NB4 (cell line): ENCODE results near the gene PAPSS1.

Source experiments
- DNase-seq: peaks from one replicate; pipeline ENCODE4 v3.0.0; 2010; ENCODE audit warnings: low read depth
- H3K4me3 ChIP-seq: one replicate; pipeline ENCODE4 v1.5.1; 2011; ENCODE audit warnings: mild to moderate bottlenecking, low read depth, low read length, moderate library complexity
- MYC ChIP-seq: IDR thresholded peaks from 2 replicates; pipeline ENCODE4 v1.6.1; 2011; ENCODE audit warnings: low read depth, low read length
- POLR2A ChIP-seq: IDR thresholded peaks from 2 replicates; pipeline ENCODE4 v1.6.1; 2011; ENCODE audit warnings: mild to moderate bottlenecking; ENCODE audit not compliant: insufficient read length; ENCODE audit errors: extremely low read depth
- TF ChIP-seq, protein P1 (sequence below): IDR thresholded peaks from one replicate; pipeline ENCODE4 v1.5.1; 2012; ENCODE audit warnings: low read depth, low read length
- TF ChIP-seq, protein P2 (sequence below): IDR thresholded peaks from 2 replicates; pipeline ENCODE4 v1.6.1; 2011; ENCODE audit warnings: low read depth, low read length

Gene PAPSS1

DNA sequence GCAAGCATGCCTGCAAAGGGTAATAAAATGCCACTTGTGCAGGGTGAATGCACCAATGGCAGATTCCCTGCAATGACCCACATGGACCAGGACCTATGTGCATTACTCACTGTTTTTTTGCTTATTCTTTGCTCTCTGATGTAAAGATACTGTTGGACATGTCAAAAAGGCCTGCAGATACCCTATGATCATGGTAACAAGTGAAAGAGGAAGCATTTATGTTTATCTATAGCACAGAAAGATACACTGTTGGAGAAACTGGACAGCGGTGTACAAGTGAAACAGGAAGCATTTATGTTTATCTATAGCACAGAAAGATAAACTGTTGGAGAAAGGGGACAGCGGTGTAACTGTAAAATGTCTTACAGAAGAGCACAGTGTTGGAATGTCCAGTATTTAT, 127.5 kb downstream of the PAPSS1 start:
- TF ChIP-seq MYC = no peak
- TF ChIP-seq, protein P1, sequence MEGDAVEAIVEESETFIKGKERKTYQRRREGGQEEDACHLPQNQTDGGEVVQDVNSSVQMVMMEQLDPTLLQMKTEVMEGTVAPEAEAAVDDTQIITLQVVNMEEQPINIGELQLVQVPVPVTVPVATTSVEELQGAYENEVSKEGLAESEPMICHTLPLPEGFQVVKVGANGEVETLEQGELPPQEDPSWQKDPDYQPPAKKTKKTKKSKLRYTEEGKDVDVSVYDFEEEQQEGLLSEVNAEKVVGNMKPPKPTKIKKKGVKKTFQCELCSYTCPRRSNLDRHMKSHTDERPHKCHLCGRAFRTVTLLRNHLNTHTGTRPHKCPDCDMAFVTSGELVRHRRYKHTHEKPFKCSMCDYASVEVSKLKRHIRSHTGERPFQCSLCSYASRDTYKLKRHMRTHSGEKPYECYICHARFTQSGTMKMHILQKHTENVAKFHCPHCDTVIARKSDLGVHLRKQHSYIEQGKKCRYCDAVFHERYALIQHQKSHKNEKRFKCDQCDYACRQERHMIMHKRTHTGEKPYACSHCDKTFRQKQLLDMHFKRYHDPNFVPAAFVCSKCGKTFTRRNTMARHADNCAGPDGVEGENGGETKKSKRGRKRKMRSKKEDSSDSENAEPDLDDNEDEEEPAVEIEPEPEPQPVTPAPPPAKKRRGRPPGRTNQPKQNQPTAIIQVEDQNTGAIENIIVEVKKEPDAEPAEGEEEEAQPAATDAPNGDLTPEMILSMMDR = no peak
- TF ChIP-seq, protein P2, sequence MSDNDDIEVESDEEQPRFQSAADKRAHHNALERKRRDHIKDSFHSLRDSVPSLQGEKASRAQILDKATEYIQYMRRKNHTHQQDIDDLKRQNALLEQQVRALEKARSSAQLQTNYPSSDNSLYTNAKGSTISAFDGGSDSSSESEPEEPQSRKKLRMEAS = no peak
- no peak for TF ChIP-seq POLR2A
- H3K4me3 ChIP-seq = no peak overlapping the region
- peak; percentile 40 for DNase-seq

DNA sequence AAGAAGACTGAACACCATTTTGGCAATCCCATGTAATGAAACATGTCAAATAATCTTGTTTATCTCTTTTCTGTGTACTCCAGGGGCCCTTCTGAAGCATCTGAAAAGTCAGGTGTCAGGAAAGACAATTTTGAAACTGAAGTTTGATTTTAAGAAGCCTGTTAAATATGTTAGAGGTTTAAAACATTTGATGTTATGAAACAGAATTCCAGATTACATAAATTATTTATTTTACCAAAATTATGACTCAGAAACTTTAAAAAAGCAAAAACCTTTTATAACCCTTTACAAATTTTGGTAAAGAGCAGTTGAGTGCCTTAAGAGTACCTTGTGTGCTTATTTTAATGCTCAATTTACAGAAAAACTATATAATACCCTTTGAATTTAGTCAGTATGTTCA, 130.8 kb downstream of the PAPSS1 start:
- no peak overlapping the region for H3K4me3 ChIP-seq
- TF ChIP-seq MYC (no peak), POLR2A (no peak)
- TF ChIP-seq, protein P1 = no peak
- TF ChIP-seq, protein P2 = no peak
- DNase-seq = no peak

DNA sequence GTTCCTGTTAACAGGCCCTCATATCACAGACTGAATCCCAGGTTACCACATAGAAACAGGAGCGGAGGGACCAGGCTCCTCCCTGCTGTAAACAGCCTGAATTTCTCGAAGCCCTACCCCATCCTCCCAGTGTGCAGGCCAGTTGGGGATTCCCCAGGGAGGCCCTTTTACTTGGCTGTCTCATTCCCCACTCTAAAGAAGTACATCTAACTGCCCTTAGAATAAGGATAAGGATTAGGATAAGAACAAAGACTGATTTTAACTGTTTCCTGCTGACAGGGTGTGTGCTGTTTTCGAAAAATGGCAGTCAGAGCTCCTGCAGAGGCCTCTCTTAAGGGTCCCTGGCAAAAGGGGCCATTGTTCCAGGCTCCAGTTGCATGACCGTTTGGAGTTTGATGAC, 133.7 kb downstream of the PAPSS1 start:
- no peak overlapping the region for H3K4me3 ChIP-seq
- DNase-seq = no peak
- TF ChIP-seq POLR2A (no peak), MYC (no peak)
- TF ChIP-seq, protein P1 = no peak
- TF ChIP-seq, protein P2 = no peak

DNA sequence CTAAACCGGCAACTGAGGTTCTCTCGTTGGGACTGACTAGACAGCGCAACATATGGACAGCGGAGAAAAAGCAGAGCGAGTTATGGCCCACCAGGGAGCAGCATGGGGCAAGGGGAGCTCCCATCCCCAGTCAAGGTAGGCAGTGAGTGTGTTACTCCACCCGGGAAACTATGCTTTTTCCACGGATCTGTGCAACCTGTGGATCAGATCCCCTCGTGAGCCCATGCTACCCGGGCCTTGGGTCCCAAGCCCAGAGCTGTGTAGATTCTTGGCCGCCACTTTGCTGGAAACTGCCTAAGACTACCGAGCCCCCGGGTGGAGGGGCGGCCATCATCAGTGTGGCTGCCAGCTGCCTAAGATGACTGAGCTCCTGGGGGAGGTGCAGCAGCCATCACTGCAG, 140.9 kb downstream of the PAPSS1 start:
- H3K4me3 ChIP-seq = no peak overlapping the region
- DNase-seq = no peak
- no peak for TF ChIP-seq POLR2A
- TF ChIP-seq, protein P1 = no peak
- TF ChIP-seq MYC = no peak
- TF ChIP-seq, protein P2 = no peak

DNA sequence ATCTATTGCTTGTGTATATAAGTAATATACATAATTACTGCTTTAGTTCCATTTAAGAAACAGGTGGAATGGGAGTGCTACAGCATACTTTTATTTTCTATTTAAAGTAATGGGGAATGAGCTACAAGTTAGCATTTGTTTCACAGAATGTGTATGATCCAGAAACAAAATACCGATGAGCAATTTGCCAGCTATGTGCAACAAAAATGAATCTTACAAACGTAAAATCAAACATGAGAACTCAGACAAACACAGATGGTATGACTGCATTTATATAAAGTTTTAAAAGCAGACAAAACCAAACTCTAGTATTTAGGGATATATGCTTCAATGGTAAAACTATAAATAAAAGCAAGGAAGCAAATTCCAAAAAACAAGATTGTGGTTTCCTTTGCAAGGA, 141.7 kb downstream of the PAPSS1 start:
- H3K4me3 ChIP-seq = no peak overlapping the region
- TF ChIP-seq POLR2A (no peak), MYC (no peak)
- TF ChIP-seq, protein P2 = no peak
- TF ChIP-seq, protein P1 = no peak
- DNase-seq = no peak

DNA sequence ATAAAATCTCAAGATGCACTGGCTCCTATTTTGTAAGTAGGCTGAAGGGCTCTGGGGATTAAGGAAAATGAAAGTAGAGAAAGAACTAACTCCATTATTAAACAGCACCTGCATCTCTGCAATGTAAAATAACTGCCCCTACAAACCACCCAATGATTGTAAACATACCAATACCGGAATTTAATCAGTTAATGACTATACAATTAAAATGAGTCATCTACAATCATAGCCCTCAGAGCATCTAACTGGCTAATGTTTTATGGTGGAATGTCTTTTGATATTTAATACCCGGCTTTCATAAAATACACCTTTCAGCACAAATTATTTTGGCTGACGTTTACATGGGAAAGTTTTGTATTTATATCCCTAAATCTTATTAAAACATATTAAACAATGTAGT, 142.3 kb downstream of the PAPSS1 start:
- TF ChIP-seq MYC (no peak), POLR2A (no peak)
- TF ChIP-seq, protein P1 = no peak
- TF ChIP-seq, protein P2 = no peak
- DNase-seq = no peak
- no peak overlapping the region for H3K4me3 ChIP-seq
